ENCODE results near the gene WBP2NL. TPM values are rescaled to one million over a fixed set of nuclear protein-coding genes. Genes with fewer than 3 reads are reported as not detected.
"Not testable (repeated sequence)": the region's sequence is repeated elsewhere in the genome, so short reads cannot be mapped to it uniquely, and the experiment has no call there.

WBP2NL gene
- total RNA-seq, 4 donors from 2014 or later, result 3.0 to 6.8 (median 3.5) TPM

DNA sequence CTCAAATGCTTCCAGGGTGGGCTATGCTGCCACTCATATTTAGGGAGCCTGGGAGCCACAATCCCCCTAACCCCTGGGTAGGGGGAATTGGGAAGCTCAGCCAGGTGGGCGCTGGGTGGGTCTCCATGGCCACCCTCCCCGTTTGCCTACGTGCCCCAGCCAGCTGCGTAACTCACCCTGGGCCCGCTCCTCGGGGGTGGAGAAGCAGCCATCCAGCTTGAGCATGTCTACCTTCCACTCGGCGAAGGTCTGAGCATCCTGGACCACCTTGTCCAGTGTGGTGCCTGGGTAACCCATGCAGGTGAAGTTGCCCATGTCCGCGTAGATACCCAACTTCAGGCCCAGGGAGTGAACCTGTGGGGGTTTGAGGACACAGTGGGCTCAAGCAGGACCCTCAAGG is 68.3 kb downstream of the WBP2NL start:
- H3K4me3 ChIP-seq, result no peak overlapping the region
- peaks cover 0 to 67% (median 7%) of the 10 kb centered on the region in 3 donors for H3K36me3 ChIP-seq

DNA sequence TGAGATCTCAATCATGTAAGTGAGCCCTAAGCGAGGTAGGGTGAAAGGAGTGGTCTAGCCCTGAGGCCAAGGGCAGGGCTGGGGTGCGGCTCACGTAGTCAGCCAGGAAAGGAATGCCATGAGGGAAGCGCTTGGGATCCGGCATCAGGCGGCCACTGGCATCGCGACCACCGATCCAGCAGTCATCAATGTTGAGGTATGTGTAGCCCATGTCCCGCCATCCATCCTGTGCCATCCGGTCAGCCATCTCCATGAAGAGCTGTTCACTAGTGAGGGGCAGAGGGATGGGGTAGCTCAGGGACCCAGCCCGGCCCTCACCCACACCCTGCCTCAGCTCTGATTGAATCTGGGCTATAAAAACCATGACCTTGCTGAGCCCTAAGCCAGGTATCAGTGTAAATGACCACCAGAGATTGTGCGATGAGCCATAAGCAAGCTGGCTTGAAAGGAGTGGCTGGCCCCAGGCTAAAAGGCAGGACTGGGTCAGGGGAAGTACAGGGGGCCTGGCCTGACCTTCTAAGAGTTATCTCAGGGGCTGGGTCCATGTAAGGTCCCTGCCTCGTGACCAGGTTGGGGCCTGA is 69.2 kb downstream of the WBP2NL start:
- no peaks in the 10 kb centered on the region for H3K9me3 ChIP-seq
- no peak for DNase-seq (ENCODE audit: low spot score in 2 of 2)
- no peak overlapping the region for H3K27ac ChIP-seq
- H3K4me3 ChIP-seq, result no peak overlapping the region
- TF ChIP-seq POLR2A (IDR thresholded peaks at IDR 0.05) (no peak), EP300 (IDR thresholded peaks at IDR 0.05) (no peak)
- TF ChIP-seq, protein P1, sequence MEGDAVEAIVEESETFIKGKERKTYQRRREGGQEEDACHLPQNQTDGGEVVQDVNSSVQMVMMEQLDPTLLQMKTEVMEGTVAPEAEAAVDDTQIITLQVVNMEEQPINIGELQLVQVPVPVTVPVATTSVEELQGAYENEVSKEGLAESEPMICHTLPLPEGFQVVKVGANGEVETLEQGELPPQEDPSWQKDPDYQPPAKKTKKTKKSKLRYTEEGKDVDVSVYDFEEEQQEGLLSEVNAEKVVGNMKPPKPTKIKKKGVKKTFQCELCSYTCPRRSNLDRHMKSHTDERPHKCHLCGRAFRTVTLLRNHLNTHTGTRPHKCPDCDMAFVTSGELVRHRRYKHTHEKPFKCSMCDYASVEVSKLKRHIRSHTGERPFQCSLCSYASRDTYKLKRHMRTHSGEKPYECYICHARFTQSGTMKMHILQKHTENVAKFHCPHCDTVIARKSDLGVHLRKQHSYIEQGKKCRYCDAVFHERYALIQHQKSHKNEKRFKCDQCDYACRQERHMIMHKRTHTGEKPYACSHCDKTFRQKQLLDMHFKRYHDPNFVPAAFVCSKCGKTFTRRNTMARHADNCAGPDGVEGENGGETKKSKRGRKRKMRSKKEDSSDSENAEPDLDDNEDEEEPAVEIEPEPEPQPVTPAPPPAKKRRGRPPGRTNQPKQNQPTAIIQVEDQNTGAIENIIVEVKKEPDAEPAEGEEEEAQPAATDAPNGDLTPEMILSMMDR (IDR thresholded peaks at IDR 0.05), result no peak
- no peaks in the 10 kb centered on the region for H3K27me3 ChIP-seq
- H3K36me3 ChIP-seq, result peaks cover 0 to 58% (median 7%) of the 10 kb centered on the region in 3 donors
- peaks cover 0 to 28% (median 16%) of the 10 kb centered on the region in 4 donors for H3K4me1 ChIP-seq
- WGBS, 2 donors, result 85 to 88% methylated on average over 14 of the region's 14 CpGs

More for the DNA sequence above, 68.3 kb downstream of the WBP2NL start:
- Histone ChIP-seq H3K27ac (no peak overlapping the region), H3K27me3 (no peaks in the 10 kb centered on the region), H3K9me3 (no peaks in the 10 kb centered on the region), H3K4me1 (peaks cover 0 to 23% (median 16%) of the 10 kb centered on the region in 4 donors)
- DNase-seq (ENCODE audit: low spot score in 2 of 2), result no peak
- 92% methylated on average over 6 of the region's 10 CpGs; no CpG with 5 or more reads in 1 of the 2 donors for WGBS, 2 donors
- TF ChIP-seq EP300 (IDR thresholded peaks at IDR 0.05) (no peak), POLR2A (IDR thresholded peaks at IDR 0.05) (no peak)
- TF ChIP-seq, protein P1 (IDR thresholded peaks at IDR 0.05), result no peak

DNA sequence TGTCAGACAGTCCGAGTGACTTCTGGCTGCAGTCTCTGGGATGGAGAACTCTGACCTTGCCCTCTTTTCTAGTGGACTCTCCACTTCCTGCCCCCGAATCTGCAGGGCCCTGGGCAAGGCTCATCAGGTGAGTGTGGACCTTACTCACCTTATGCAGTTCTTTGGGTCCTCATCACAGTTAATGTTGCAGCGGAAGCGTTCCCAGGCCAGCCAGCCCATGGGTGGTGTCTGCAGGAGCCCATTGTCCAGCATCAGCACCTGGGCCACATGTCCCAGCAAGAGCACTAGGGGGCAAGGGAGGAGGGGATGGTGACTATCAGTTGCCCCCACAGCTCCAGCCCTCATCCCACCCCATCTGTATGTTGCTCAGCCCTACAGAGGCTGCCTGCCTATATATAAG is 69.7 kb downstream of the WBP2NL start:
- no peak for TF ChIP-seq POLR2A (IDR thresholded peaks at IDR 0.05)
- no peak for DNase-seq (ENCODE audit: low spot score in 2 of 2)

DNA sequence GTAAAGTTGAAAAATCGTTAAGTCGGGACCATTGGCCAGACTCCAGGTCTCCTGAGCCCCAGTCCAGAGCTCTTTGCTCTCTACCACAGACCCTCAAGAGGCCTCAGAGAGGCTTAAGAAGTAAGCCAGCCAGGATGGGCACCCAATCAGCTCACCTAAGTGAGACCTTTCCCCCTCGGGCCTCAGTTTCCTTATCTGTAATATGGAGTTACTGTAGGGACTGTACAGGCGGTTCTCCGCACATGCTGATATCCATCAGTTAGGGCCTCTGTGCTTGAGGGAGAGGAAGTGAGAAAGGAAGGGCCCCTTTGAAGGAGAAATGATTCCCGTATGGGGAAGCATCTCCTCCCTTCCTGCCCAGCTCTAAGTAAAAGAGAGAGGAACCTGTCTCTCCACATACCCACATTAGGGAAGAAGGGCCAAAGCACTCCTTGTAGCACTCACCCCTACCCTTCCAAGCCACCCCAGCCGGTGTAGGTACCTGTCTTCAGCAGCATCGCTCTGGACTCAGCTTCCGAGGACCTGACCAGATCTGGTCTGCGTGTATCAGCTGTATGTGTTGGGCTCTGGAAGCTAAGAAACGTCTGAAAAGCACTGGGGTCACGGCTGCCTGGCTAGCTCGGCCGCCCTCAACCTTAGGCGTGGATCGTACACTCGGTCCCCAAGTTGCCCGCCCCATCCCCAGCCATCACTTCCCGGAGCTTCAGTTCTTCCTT is 71.4 kb downstream of the WBP2NL start:
- Histone ChIP-seq H3K4me3 (peak overlapping the region; percentile 58 to 82 (median 72)), H3K4me1 (peaks cover 0 to 44% (median 29%) of the 10 kb centered on the region in 4 donors), H3K9me3 (no peaks in the 10 kb centered on the region), H3K36me3 (peaks cover 0 to 36% (median 7%) of the 10 kb centered on the region in 3 donors), H3K27ac (peak overlapping the region; percentile 66 to 95 (median 90)), H3K27me3 (no peaks in the 10 kb centered on the region)
- no peak for DNase-seq (ENCODE audit: low spot score in 2 of 2)
- WGBS, 2 donors, result 11 to 27% methylated on average over 11 to 19 of the region's 19 CpGs
- no peak for TF ChIP-seq EP300 (IDR thresholded peaks at IDR 0.05)
- TF ChIP-seq, protein P1 (IDR thresholded peaks at IDR 0.05), result no peak
- no peak for TF ChIP-seq POLR2A (IDR thresholded peaks at IDR 0.05)

More for the DNA sequence above, 69.7 kb downstream of the WBP2NL start:
- Histone ChIP-seq H3K36me3 (peaks cover 0 to 53% (median 7%) of the 10 kb centered on the region in 3 donors), H3K9me3 (no peaks in the 10 kb centered on the region), H3K4me1 (peaks cover 0 to 29% (median 16%) of the 10 kb centered on the region in 4 donors), H3K27me3 (no peaks in the 10 kb centered on the region), H3K4me3 (no peak overlapping the region), H3K27ac (no peak overlapping the region)
- WGBS, 2 donors, result 80 to 91% methylated on average over 2 to 4 of the region's 4 CpGs

DNA sequence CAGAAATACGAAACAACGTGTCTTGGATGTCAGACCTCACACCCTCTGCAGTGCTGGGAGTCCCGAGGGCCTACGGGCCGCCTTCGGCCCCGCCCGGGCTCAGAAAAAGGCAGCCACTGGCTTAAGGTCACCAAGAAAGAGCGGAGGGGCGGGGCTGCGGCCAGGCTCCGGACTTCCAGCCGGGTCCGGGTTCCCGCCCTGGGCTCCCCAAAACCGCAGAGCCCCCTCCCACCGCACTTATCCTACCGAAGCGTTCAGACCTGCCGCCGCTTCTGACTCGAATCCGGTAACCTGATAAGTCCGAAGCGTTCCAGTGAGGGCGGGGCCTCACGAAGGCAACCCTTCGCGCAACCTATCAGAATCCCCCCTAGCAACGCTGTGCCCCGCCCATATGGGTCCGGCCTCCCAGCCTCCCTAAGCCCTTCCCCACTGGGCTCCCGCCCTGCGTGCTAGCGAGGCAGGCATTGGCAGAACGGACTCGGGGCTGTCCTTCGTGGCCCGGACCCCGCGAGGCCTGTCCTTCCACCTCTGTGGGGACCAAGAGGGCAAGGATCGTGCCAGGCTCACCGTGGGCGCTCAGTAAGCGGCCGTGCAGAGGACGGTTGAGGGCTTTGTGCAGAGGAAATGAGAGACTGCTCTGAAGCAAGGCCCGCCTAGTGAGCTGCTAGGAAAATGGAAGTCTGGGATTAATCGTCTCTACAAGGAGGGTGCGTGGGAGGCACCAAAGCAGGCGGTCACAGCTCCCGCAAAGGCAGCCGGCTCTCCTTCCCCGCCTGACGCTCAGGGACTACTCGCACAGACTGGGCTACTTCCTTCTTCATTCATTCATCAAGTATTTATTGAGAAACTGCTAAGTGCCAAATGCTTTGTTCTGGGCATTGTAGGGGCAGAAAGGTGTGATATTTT is 72.2 kb downstream of the WBP2NL start, which contains the start of gene NAGA:
Gene NAGA (minus strand): TSS at position 296 of the 906 bp plus-strand sequence. CDS start 515 bp downstream, outside the sequence.
- peak within 1 kb of the TSS; percentile 66 to 95 (median 90) for H3K27ac ChIP-seq
- peak; percentile 93 to 94 for DNase-seq (ENCODE audit: low spot score in 2 of 2)
- peaks cover 0 to 28% (median 7%) of the 10 kb centered on the region in 3 donors for H3K36me3 ChIP-seq
- TF ChIP-seq, protein P1 (IDR thresholded peaks at IDR 0.05), result peak in 2 of 5 experiments; percentile 14 to 27
- TF ChIP-seq EP300 (IDR thresholded peaks at IDR 0.05) (peak; percentile 51 to 98), POLR2A (IDR thresholded peaks at IDR 0.05) (peak; percentile 89 to 93)
- WGBS, 2 donors, result 0% methylated on average over 41 to 43 of the region's 56 CpGs
- H3K4me3 ChIP-seq, result peak within 1 kb of the TSS; percentile 58 to 82 (median 72)
- H3K27me3 ChIP-seq, result no peaks in the 10 kb centered on the region
- H3K4me1 ChIP-seq, result peaks cover 0 to 52% (median 31%) of the 10 kb centered on the region in 4 donors
- no peaks in the 10 kb centered on the region for H3K9me3 ChIP-seq

DNA sequence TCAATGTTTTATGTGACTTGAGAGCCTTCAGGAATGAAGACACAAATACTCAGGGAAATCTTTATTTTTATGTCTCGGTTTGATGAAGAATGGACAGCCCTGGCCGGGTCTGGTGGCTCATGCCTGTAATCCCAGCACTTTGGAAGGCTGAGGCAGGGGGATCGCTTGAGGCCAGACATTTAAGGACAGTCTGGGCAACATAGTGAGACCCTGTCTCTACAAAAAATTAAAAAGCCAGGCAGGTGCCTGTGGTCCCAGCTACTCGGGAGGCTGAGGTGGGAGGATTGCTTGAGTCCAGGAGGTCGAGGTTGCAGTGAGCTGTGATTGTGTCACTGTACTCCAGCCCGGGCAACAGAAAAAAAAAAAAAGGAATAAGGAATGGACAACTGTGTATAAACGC is 72.9 kb downstream of the WBP2NL start:
- 55 to 69% methylated on average over 7 of the region's 7 CpGs for WGBS, 2 donors
- H3K27me3 ChIP-seq; DNase-seq (ENCODE audit: low spot score in 2 of 2); H3K9me3 ChIP-seq: not testable (repeated sequence)
- Histone ChIP-seq H3K27ac (peak overlapping the region; percentile 66 to 95 (median 90)), H3K36me3 (peaks cover 0 to 27% (median 5%) of the 10 kb centered on the region in 3 donors), H3K4me3 (peak overlapping the region in 3 of 4 donors; percentile 70 to 82 (median 75)), H3K4me1 (peaks cover 0 to 52% (median 31%) of the 10 kb centered on the region in 4 donors)

Measured in tibial nerve (tissue), 4 donors.